Mucosa of rectum (tissue), 2 donors: ENCODE measurements around the gene ZNF266.

ENCODE experiments used
- H3K27ac ChIP-seq, 2 donors: one replicate each; pipeline ENCODE4 v1.7.0; 2013; ENCODE audit warnings: inconsistent platforms in 2 of 2, low read depth in 2 of 2, low read length in 2 of 2
- H3K27me3 ChIP-seq, 2 donors: one replicate each; pipeline ENCODE4 v1.7.0; 2013; ENCODE audit warnings: low read length in 2 of 2; ENCODE audit not compliant: control insufficient read depth in 2 of 2, insufficient read depth in 2 of 2
- H3K36me3 ChIP-seq, 2 donors: one replicate each; pipeline ENCODE4 v1.7.0; 2013; ENCODE audit warnings: low read length in 2 of 2; ENCODE audit not compliant: control insufficient read depth in 2 of 2, insufficient read depth in 2 of 2
- H3K4me1 ChIP-seq, 2 donors: one replicate each; pipeline ENCODE4 v1.7.0; 2013; ENCODE audit warnings: low read length in 2 of 2, mild to moderate bottlenecking in 1 of 2; ENCODE audit not compliant: control insufficient read depth in 2 of 2, insufficient read depth in 2 of 2
- H3K4me3 ChIP-seq, 2 donors: one replicate each; pipeline ENCODE4 v1.7.0; 2013; ENCODE audit warnings: low read length in 2 of 2
- H3K9ac ChIP-seq, 2 donors: one replicate each; pipeline ENCODE4 v1.7.0; 2013; ENCODE audit warnings: low read length in 2 of 2, low read depth in 1 of 2, mild to moderate bottlenecking in 1 of 2
- H3K9me3 ChIP-seq, 2 donors: one replicate each; pipeline ENCODE4 v1.7.0; 2013; ENCODE audit warnings: low read length in 2 of 2; ENCODE audit not compliant: control insufficient read depth in 2 of 2
- donor health status: healthy.
- donor health status: Normal muscosa, but diverticular disease.

Gene ZNF266

DNA sequence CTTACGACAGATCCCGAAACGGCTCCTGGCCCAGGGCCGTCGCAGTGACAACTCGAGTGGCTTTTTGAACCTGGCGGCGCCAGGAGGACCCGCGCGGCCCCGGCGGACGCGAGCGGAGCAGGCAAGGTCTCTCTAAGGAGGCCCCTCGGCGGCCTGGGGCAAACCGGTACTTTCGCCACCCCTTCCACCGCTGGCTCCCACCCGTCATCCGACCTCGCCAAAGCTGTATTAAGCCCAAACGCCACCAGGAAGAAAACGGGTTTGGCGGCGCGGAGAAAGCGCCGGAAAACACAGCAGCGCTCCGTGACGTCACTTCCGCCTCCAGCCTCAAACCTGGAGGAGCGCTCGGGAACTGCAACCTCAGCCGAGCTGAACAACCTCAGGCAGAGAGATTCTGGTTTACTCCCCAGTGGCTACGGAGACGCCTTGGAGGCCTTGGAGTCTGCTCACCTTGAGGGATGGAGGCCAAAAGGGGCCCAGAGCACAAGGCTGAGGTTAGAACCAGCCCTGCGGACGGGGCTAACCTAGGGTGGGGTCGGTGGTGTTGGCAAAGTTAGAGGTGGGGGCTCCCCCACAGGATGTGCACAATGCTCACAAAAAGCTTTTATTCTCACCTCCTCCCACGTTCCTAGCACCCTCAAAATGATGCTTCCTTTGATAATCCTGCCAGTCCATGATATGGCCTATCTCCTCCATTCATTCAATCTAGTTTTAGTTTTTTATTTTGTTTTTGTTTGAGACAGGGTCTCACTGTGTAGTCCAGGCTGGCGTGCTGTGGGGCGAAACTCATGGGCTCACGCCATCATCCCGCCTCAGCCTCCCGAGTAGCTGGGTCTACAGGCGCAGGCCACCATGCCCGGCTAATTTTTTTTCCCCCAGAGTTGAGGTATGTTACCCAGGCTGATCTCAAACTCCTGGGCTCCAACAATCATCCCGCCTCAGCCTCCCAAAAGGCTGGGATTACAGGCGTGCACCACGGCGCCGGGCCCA, at the start of gene ZNF266:
Gene ZNF266 (minus strand): TSS at position 295 of the 990 bp plus-strand sequence. CDS start 15,484 bp downstream, outside the sequence.
- Histone ChIP-seq H3K27ac (peak within 1 kb of the TSS; percentile 86 to 88), H3K4me1 (peaks cover 10 to 16% of the 10 kb centered on the region in 2 donors), H3K9me3 (no peaks in the 10 kb centered on the region), H3K4me3 (peak within 1 kb of the TSS; percentile 89 to 95), H3K36me3 (peaks cover 19 to 20% of the 10 kb centered on the region in 2 donors), H3K27me3 (no peaks in the 10 kb centered on the region), H3K9ac (peak within 1 kb of the TSS; percentile 83 to 93)

DNA sequence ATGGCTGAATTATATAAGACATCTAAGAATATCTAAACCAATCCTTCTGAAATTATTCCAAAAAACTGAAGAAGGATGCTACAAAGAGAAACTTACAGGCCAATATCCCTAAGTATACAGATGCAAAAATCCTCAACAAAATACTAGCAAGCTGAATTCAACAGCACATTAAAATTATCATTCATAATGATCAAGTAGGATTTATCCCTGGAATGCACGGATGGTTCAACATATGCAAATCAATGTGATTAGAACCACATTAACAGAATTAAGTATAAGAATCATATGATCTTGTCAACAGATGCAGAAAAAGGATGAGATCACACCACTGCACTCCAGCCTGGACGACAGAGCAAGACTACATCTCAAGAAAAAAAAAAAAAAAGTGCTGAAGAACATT, 49.8 kb upstream of the ZNF266 start:
- no peaks in the 10 kb centered on the region for H3K36me3 ChIP-seq
- H3K9ac ChIP-seq, result no peak overlapping the region
- H3K4me1 ChIP-seq, result no peaks in the 10 kb centered on the region
- peaks cover 12 to 18% of the 10 kb centered on the region in 2 donors for H3K9me3 ChIP-seq
- no peaks in the 10 kb centered on the region for H3K27me3 ChIP-seq
- no peak overlapping the region for H3K27ac ChIP-seq
- no peak overlapping the region for H3K4me3 ChIP-seq

DNA sequence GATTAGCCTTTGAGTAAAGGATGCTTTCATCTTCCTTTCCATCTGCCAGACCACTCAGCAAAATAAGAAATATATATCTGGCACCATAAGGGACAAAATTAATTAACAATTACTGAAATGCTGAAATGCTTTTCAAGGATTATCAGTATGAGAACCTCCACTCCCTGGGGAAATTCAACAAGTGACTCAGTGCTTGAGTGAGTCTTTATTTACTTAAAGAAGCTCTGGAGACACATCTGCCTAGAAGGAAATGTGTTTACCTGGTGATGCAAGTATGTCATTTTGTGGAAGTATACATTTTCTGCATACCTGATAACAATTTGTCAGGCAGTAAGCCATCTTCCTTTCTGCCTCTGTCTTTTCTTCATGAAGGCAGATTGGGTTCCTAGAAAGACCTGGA, 39.6 kb upstream of the ZNF266 start:
- Histone ChIP-seq H3K36me3 (no peaks in the 10 kb centered on the region), H3K27ac (no peak overlapping the region), H3K27me3 (no peaks in the 10 kb centered on the region), H3K9me3 (peaks cover 4 to 10% of the 10 kb centered on the region in 2 donors), H3K9ac (no peak overlapping the region), H3K4me1 (no peaks in the 10 kb centered on the region), H3K4me3 (no peak overlapping the region)

DNA sequence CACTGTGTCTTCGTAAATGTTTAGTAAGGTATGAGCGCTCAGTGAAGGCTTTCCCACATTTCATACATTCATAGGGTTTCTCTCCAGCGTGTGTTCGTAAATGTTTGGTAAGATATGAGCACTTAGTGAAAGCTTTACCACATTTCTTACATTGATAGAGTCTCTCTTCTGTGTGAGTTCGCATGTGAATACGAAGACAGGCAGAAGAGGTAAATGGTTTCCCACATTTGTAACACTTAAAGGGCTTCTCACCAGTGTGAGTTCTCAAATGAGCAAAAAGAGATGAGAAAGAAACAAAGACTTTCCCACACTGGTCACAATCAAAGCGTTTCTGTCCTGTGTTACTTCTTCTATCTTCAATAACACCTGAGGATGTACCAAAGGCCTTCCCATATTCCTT, 31.8 kb upstream of the ZNF266 start:
- Histone ChIP-seq H3K9me3 (peaks cover 13 to 23% of the 10 kb centered on the region in 2 donors), H3K36me3 (no peaks in the 10 kb centered on the region), H3K9ac (no peak overlapping the region), H3K4me1 (no peaks in the 10 kb centered on the region), H3K4me3 (no peak overlapping the region), H3K27me3 (no peaks in the 10 kb centered on the region), H3K27ac (no peak overlapping the region)

DNA sequence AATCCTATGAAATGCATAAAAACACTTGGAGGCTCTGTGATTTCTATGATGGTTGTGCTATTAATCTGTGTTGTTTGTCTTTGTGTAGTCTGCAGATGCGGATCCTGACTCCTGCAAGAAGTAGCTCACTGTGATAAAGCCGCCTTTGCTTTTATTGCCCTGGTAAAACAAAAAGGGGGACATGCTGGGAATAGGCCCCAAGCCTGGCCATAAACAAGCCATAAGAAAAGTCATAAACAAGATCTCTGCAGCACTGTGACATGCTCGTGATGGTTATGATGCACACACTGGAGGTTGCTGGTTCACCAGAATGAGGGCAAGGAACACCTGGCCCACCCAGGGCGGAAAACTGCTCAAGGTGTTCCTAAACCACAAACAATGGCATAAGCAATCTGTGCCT, 26.6 kb upstream of the ZNF266 start:
- H3K27me3 ChIP-seq, result no peaks in the 10 kb centered on the region
- H3K36me3 ChIP-seq, result no peaks in the 10 kb centered on the region
- no peaks in the 10 kb centered on the region for H3K4me1 ChIP-seq
- H3K4me3 ChIP-seq, result no peak overlapping the region
- peaks cover 15 to 24% of the 10 kb centered on the region in 2 donors for H3K9me3 ChIP-seq
- no peak overlapping the region for H3K9ac ChIP-seq
- no peak overlapping the region for H3K27ac ChIP-seq

DNA sequence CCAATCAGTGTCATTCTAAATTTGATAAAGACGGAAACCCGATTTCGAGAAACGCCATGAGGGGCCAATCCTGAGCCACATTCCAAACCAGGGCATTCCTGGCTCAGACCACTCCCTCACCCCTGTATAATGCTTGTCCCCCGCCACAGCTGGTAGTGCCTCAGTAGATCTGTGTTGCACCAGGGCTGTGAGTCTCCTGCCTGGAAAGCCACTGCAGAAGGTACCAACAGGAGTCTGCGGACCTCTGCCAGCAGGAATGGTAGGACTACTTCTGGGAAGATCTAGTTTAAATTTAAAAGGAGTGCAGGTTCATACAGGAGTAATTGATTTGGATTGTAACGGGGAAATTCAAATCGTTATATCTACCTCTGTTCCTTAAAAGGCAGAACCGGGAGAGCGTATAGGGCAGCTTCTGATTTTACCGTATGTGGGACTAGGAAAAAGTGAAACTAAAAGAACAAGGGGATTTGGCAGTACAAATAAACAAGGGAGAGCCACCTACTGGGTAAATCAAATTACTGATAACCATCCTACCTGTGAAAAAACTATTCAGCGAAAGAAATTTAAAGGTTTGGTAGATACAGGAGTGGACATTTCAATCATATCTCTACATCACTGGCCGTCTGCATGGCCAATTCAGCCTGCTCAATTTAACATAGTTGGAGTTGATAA, 20.8 kb upstream of the ZNF266 start:
- Histone ChIP-seq H3K4me3 (no peak overlapping the region), H3K9me3 (peaks cover 16 to 21% of the 10 kb centered on the region in 2 donors), H3K36me3 (no peaks in the 10 kb centered on the region), H3K27me3 (no peaks in the 10 kb centered on the region), H3K27ac (no peak overlapping the region), H3K9ac (no peak overlapping the region), H3K4me1 (no peaks in the 10 kb centered on the region)

DNA sequence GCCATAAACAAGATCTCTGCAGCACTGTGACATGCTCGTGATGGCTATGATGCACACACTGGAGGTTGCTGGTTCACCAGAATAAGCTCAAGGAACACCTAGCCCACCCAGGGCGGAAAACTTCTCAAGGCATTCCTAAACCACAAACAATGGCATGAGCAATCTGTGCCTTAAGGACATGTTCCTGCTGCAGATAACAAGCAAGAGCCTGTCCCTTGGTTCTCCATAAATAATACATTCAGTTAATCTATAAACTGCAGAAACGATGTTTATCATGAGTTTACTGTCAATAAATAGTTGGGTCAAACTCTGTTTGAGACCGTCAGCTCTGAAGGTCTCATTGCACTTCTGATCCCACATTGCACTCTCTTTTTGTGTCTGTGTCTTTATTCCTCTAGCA, 18.6 kb upstream of the ZNF266 start:
- Histone ChIP-seq H3K9me3 (peaks cover 13 to 16% of the 10 kb centered on the region in 2 donors), H3K27me3 (no peaks in the 10 kb centered on the region), H3K9ac (no peak overlapping the region), H3K4me1 (no peaks in the 10 kb centered on the region), H3K36me3 (no peaks in the 10 kb centered on the region), H3K27ac (no peak overlapping the region), H3K4me3 (no peak overlapping the region)

DNA sequence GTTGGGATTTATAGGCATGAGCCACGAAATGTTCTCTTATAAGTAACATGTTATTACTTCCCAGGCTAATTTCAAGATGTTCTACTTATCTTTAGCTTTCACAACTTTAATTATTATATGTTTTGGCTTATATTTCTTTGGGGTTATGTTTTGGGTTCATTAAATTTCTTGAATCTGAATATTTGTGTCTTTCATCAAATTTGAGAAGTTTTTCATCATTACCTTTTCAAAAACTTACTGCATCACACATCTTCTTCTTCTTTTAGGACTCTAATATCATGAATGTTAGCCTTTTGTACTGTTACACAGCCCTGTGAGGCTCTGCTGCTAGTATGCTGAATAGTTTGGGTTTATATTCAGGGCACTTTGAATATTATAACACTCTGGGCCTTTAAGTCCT, 9.7 kb upstream of the ZNF266 start:
- Histone ChIP-seq H3K27ac (no peak overlapping the region), H3K4me1 (no peaks in the 10 kb centered on the region)

DNA sequence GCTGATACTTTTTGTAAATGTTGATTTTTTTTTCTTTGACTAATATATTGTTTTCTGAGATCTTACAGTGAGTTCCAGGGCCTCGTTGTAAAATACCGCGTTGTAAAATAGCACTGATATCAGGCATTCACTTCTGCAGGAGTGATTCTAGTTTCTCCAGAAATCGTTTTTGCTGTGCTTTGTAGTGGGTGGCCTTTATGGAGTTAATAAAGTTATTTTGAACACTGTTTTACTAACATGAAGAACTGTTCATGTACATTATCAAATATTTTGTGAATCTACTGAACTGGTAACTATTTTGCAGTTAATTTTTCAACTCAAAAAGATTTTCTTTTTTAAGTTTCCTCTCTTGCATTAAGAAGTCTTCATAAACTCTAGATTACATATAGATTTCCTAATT, 985 bp upstream of the ZNF266 start:
- H3K9me3 ChIP-seq, result peaks cover 0 to 1% of the 10 kb centered on the region in 2 donors
- no peaks in the 10 kb centered on the region for H3K27me3 ChIP-seq
- H3K36me3 ChIP-seq, result peaks cover 12 to 13% of the 10 kb centered on the region in 2 donors
- H3K9ac ChIP-seq, result no peak overlapping the region
- H3K27ac ChIP-seq, result no peak overlapping the region
- peaks cover 10 to 16% of the 10 kb centered on the region in 2 donors for H3K4me1 ChIP-seq
- H3K4me3 ChIP-seq, result no peak overlapping the region

More for the DNA sequence above, 9.7 kb upstream of the ZNF266 start:
- Histone ChIP-seq H3K36me3 (no peaks in the 10 kb centered on the region), H3K9ac (no peak overlapping the region), H3K9me3 (peaks cover 13 to 14% of the 10 kb centered on the region in 2 donors), H3K27me3 (no peaks in the 10 kb centered on the region), H3K4me3 (no peak overlapping the region)

DNA sequence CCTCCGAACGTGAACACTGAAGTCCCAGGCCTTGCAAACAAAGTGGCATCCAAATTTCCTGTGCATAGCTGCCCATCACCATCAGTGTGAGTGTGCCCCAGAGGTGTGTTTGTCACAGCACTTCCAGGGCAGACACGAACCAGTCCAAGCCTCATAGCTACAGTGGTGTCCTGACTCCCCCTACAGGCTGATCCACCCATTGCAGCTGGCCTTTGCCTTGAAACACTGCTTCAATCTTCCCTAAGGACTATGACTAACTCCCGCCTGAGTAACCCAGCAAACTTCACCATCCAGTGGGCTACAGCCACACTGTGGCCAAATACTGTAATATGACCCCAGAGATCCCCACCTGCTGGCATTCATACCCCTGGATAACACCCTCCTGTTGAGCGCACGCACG, 3.9 kb downstream of the ZNF266 start:
- Histone ChIP-seq H3K27ac (no peak overlapping the region), H3K4me1 (peaks cover 10 to 16% of the 10 kb centered on the region in 2 donors), H3K27me3 (no peaks in the 10 kb centered on the region), H3K9ac (no peak overlapping the region), H3K36me3 (peaks cover 35% of the 10 kb centered on the region in 2 donors), H3K9me3 (peaks cover 0 to 5% of the 10 kb centered on the region in 2 donors), H3K4me3 (no peak overlapping the region)
